Stimulated activated CD4-positive, alpha-beta T cell treated with anti-CD3 and anti-CD28 coated beads, Interleukin-12 subunit alpha, Interleukin-12 subunit beta, amount 100 ng/mL, for 4 hours (primary cell): ENCODE measurements around the gene ARID1A.
"Not testable (repeated sequence)": the region's sequence is repeated elsewhere in the genome, so short reads cannot be mapped to it uniquely, and the experiment has no call there.

Experiments
- DNase-seq: peaks from one replicate; pipeline ENCODE4 v3.0.0-alpha.2; 2020

ARID1A gene

DNA sequence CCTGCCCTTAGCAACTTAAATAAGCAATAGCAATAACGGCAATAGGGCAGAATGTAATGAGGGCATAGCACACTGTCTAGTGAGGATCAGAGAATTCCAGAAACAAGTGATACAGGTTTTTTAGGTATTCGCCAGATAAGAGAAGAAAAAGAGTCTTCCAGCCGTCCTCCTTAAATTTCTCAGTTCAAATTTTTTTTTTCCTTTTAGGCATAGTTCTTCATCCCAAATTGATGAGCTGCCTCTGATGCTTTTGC lies 93.7 kb downstream of the ARID1A start:
- DNase-seq, result no peak

DNA sequence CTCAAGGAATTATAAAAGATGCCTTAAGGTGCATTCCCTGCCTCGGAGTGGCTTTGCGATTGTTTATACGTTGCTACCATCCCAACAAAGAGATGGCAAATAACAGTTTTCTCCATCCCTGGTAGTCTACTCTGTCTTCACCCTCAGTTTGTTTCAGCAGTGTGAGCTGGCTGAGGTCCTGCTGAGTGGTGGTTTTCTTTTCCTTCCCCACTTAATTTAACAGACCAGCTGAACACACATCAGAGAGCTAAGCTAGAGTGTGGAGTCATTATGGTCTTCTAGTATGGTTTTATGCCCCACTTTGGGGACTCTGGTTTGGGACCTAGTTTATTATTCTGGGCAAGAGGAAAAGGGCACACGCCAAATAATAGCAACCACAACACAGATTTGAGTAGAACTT lies 94.1 kb downstream of the ARID1A start:
- DNase-seq, result no peak

GRCh38 chr1:26790551-26790953 lies 94.7 kb downstream of the ARID1A start:
- DNase-seq, result no peak

- DNase-seq, result no peak
These were observed 95.3 kb downstream of the ARID1A start for GRCh38 chr1:26791148-26791547.

GRCh38 chr1:26791626-26792025 lies 95.8 kb downstream of the ARID1A start:
- no peak for DNase-seq

GRCh38 chr1:26792924-26793323 lies 97.1 kb downstream of the ARID1A start:
- no peak for DNase-seq

- no peak for DNase-seq
These were observed 98.6 kb downstream of the ARID1A start for GRCh38 chr1:26794391-26794790.

GRCh38 chr1:26797627-26798026 lies 101.8 kb downstream of the ARID1A start:
- DNase-seq, result no peak

GRCh38 chr1:26799479-26800142 lies 103.8 kb downstream of the ARID1A start:
- DNase-seq, result no peak

DNA sequence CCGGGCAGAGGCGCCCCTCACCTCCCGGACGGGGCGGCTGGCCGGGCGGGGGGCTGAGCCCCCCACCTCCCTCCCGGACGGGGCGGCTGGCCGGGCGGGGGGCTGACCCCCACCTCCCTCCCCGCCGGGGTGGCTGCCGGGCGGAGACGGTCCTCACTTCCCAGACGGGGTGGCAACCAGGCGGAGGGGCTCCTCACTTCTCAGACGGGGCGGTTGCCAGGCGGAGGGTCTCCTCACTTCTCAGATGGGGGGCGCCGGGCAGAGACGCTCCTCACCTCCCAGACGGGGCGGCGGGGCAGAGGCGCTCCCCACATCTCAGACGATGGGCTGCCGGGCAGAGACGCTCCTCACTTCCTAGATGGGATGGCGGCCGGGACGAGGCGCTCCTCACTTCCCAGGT lies 108.1 kb downstream of the ARID1A start:
- DNase-seq, result not testable (repeated sequence)

DNA sequence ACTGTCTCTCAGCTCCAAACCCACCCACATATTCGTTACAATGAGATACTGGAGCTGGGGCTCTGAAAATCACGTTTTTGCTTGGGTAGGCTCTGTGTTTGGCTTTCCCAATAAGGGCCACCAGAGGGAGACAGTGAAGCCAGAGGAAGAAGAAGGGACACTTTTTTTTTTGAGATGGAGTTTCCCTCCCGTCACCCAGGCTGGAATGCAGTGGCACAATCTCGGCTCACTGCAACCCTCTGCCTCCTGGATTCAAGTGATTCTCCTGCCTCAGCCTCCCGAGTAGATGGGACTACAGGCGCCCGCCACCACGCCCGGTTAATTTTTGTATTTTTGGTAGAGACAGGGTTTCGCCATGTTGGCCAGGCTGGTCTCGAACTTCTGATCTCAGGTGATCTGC lies 114.3 kb downstream of the ARID1A start:
- peak; percentile 63 for DNase-seq

DNA sequence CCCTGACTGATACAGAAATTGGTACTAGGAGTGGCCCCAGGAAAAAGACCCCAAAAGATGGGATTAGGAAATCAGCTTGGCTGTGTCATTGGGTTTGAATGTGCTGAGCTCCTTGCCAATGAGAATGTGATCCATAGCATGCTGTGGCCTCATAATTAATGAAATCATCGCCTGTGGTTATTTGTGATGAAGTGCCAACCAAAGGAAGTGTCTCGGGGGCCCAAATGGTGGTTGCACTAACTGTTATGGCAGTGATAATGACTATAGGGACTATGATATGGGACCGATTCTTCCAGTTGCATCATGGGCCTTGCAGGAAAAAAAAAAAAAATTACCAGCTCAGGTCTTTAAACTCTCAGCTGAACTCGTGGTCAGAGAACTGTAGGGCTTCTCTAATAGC lies 115.2 kb downstream of the ARID1A start:
- no peak for DNase-seq

- no peak for DNase-seq
These were observed 115.9 kb downstream of the ARID1A start for GRCh38 chr1:26811708-26812107.

GRCh38 chr1:26814377-26814776 lies 118.6 kb downstream of the ARID1A start:
- DNase-seq, result no peak

DNA sequence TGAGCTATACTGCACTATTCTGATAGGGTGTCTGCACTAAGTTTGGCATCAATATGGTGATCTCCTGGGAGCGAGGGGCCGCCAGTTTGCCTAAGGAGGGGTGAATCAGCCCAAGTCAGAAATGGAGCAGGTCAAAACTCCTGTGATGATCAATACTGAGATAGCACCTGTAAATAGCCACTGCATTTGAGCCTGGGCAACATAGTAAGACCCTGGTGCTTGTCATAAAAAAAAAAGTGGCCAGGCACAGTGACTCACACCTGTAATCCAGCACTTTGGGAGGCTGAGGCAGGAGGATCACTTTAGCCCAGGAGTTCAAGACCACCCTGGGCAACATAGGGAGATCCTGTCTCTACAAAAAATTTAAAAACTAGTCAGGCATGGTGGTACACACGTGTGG lies 119.1 kb downstream of the ARID1A start:
- no peak for DNase-seq

- no peak for DNase-seq
These were observed 125.0 kb downstream of the ARID1A start for GRCh38 chr1:26820784-26821269.

DNA sequence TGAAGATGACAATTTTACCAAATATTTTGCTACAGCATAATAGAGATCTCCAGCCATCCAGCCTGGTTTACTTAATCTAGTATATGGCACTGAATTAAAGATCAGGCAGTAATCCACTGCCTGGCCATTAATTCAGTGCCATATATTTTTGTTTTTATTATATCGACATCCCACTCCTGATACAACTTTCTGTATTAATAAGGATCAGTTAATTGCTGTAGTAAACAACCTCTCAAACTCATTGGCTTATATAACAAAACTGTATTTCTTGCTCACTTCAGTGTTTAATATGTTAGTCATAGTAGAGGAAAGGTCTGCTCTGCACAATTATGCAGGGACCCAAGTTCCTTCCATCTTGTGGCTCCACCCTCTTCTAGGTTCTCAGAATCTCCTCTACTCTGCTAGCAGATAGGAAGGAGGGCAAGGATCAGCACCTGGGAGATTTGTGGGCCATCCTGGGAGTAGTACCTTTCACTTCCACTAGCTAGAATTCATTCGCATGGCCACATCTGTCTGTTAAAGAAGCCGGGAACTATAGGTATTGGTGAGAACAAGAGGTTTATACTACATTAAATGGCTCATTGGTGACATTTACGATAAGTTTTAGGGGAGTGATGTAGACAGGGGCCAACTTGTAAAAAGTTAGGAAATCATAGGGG lies 127.1 kb downstream of the ARID1A start:
- DNase-seq, result no peak

DNA sequence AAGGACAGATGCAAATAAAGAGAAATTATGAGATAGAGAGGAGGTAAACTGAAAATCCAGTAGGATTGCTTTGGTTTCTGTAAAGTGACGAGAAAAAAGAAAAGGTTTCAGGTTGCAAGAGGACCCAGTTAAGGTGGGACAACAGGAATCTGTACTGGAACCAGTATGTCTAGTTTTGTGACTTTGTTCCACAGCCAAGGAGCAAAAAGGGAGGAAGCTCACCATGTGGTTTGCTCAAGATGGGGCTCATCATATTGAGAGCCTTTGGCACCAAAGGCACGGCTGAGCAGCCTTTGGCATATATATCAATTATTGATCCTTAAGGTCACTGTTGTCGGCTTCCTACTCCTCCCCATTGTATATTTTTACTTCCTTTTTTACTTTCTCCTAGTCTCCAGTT lies 128.9 kb downstream of the ARID1A start:
- no peak for DNase-seq

DNA sequence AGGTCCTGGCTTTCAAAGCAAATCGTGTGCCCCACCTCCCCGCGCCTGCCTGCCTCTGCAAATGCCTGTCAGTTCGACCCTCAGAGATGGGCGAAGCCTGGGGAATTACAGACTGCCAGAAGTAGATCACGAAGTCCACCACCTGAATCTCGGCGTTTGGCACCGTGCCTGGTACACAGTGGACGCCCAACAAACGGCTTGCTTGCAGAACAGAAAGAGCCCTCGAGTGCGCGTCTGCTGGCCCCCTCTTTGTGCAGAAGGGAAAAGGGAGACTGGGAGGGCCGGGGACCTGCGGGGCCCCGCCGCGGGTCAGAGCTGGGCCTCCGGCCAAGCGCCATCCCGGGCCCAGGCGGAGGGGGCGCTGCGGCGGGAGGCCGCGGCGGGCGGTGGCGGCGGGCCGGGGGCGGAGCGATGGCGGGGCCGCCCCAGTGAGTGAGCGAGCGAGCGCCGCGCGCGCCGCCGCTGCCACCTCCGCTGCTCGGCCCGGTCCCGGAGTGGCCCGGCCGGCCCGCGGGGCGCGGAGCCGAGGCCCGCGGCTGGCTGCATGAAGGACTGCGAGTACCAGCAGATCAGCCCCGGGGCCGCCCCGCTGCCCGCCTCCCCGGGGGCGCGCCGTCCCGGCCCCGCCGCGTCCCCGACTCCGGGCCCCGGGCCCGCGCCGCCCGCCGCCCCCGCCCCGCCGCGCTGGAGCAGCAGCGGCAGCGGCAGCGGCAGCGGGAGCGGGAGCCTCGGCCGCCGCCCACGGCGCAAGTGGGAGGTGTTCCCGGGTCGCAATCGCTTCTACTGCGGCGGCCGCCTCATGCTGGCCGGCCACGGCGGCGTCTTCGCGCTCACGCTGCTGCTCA lies 130.7 kb downstream of the ARID1A start, which contains the start of gene ZDHHC18:
Gene ZDHHC18 (plus strand): TSS at position 428 of the 845 bp plus-strand sequence. CDS start 117 bp downstream, at position 545.
- peak; percentile 71 for DNase-seq

DNA sequence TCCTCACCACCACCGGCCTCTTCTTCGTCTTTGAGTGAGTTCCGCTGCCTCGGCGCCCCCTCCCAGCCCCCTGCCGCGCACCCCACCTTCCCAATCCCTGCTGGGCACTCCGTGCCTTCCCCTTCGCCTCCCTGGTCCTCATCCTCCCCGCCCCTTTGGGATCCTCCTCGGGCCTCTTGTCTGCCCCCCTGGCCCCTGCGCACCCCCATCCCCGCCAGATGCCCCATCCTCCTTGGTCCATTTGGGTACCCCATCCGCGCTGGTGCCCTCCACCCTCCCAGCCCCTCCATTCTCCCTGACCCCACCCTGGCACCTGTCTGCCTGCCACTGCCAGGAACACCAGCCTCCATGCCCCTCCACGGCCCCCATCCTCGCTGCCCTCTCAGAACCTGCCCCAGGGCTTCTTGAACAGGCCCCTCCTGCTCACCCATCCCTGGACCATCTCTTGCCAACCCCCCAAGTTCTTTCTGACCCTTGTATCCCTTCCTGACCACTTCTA lies 131.3 kb downstream of the ARID1A start:
- no peak for DNase-seq

- no peak for DNase-seq
These were observed 131.8 kb downstream of the ARID1A start for GRCh38 chr1:26827663-26828062.

DNA sequence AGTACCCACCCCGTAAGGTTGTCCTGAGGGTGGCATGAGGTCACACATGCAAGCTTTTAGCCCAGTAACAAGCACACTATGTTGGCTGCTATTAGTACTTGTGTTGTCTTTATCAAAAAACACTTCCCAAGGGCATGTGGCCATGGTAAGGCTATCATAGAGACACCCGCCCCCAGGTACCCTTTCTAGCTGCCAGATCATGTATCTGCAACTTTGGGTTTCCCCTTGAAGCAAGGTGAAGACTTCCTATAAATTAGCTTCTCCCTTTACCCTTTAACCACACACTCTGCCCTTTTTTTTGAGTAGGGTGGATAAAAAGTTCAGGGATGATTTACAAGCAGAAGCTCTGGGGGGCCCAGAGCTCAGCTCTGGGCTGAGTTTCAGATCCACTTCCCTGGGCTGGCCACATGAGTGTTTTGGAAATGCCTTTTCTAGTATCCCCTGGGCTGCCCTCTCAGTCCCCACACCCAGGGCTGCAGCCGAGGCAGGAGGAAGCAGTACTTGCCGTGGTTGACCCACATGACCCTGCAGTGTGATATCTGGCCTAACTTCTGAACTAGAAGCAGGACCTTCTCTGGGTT lies 132.7 kb downstream of the ARID1A start:
- DNase-seq, result no peak

DNA sequence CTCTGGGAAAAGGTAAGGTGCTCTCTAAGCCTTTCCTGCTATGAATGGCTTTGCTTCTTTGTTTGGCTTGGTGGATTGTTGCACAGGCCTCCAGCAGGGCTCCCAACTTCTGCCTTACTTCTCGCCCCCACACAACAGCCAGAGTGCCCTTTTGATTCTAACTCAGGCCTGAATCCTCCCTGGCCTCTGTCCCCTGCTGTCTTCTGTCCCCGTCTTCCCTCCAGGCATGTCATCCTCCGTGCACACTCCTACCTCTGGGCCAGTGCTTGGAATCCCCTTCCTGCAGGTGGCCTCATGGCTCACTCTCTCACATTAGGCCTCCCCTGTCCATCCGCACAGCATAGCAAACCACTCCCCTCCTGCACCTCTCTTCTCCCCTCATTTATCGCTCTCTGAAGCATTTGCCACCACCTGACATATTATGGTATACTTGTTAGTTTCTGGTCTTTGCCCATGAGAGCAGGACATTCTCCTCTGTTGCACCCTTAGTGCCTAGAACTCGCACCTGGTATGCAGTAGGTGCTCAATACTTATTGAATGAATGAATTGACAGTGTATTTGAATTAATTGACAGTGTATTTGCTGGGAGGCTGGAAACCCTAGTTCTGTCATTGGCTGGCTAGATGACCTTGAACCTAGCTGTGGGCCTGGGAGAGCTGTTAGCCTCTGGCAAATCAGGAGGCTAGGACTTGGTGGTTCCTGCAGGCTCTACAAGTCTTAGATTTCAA lies 133.5 kb downstream of the ARID1A start:
- no peak for DNase-seq
